ENCODE results near the gene DHRS9.

DHRS9 gene

DNA sequence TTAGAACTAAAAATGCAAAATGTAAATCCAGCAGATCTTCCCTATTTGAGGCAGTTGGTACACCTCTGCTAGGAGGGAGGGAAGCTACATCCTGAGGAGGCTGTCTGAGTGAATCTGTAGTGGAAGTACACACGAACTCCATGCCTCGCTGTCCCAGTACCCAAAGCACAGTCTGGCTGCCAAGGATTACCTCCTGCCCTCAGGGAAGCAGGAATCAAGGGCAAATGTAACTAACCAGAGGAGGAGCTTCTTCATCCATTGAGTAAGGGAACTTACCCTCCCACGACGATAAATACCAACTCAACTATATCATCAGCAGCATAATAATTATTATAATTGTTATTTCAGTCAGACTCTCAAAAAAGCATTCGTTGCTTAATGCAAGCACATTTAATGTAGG is 2.1 kb downstream of the DHRS9 start:
- Histone ChIP-seq H3K9me3 (no peaks in the 10 kb centered on the region), H3K4me3 (ENCODE audit: low read depth, low read length) (no peak overlapping the region), H3K27me3 (no peaks in the 10 kb centered on the region), H3K36me3 (no peaks in the 10 kb centered on the region), H3K4me1 (no peaks in the 10 kb centered on the region)
- DNase-seq = no peak
- TF ChIP-seq, protein P1, sequence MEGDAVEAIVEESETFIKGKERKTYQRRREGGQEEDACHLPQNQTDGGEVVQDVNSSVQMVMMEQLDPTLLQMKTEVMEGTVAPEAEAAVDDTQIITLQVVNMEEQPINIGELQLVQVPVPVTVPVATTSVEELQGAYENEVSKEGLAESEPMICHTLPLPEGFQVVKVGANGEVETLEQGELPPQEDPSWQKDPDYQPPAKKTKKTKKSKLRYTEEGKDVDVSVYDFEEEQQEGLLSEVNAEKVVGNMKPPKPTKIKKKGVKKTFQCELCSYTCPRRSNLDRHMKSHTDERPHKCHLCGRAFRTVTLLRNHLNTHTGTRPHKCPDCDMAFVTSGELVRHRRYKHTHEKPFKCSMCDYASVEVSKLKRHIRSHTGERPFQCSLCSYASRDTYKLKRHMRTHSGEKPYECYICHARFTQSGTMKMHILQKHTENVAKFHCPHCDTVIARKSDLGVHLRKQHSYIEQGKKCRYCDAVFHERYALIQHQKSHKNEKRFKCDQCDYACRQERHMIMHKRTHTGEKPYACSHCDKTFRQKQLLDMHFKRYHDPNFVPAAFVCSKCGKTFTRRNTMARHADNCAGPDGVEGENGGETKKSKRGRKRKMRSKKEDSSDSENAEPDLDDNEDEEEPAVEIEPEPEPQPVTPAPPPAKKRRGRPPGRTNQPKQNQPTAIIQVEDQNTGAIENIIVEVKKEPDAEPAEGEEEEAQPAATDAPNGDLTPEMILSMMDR (IDR thresholded peaks at IDR 0.05; ENCODE audit: low read depth, low read length) = no peak

DNA sequence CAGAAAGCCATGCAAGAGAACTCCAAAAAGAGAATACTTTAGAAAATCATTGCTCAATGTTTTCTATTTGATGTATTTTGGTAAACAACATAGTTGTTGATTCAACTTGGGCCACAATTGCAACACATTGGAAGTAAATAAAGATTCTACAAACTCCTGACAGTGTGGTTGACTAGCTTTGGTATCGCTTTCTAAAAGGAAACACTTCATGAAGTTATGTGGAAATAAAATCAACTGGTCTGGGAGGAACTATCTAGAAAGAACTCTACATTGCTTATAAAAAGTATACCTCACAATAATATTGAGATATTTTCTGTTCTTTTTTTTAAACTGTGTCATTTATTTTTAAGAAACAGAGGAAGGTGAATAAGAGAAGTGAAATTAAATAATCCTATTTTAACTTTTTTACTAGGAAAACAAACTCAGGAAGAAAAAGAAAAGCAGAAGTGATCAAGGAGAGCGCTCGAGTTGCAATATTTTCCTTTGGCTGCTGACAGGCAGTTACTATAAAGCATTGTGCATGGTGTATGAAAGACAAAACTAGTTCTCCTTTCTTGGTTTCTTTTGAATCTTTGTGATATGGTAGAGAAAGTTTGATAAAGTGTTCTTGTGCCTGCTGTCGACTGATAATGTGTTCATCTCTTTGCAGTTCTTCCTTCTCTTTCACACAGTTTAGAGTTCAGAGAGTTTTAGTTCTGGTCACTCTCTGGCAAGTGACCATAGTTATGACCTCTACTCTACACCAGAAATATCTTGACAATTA is 3.0 kb downstream of the DHRS9 start:
- Histone ChIP-seq H3K27me3 (no peaks in the 10 kb centered on the region), H3K4me3 (ENCODE audit: low read depth, low read length) (no peak overlapping the region), H3K36me3 (no peaks in the 10 kb centered on the region), H3K9me3 (no peaks in the 10 kb centered on the region), H3K4me1 (no peaks in the 10 kb centered on the region)
- no peak for DNase-seq
- TF ChIP-seq, protein P1 (IDR thresholded peaks at IDR 0.05; ENCODE audit: low read depth, low read length) = no peak

DNA sequence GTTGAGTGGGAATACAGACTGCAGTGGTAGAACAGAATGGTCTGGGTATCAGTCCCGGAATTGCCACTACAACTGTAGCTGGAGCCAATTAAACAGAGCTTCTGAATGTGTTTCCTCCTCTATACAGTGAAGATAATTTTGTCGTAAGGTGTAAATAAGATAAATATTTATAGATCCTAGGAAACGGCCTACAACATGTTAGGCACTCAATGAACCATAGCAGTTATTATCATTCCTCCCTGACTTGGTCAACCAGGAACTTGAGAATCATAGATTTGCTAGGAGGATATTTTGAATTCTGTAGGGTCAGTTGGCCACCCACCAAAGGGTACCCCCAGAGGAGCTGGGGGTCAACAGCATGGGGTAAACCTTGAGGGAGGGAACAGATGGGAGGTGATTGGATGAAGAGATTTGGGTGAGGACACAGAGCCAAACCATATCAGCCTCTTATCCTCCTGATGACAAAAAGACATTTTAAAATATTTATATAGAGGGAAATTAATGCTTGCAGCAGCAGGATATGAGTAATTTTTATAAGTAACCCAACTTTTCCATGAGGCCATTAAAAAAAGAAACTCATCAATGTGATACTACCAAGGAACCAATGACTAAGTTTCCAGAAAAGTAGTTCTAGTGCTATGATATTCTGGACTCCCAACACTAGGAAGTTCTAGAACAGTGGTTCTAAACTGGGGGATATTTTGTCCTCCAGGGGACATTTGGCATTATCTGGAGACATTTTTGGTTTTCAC is 4.0 kb downstream of the DHRS9 start:
- no peaks in the 10 kb centered on the region for H3K4me1 ChIP-seq
- no peak overlapping the region for H3K4me3 ChIP-seq (ENCODE audit: low read depth, low read length)
- TF ChIP-seq, protein P1 (IDR thresholded peaks at IDR 0.05; ENCODE audit: low read depth, low read length) = no peak
- no peak for DNase-seq
- no peaks in the 10 kb centered on the region for H3K27me3 ChIP-seq
- no peaks in the 10 kb centered on the region for H3K36me3 ChIP-seq
- no peaks in the 10 kb centered on the region for H3K9me3 ChIP-seq

DNA sequence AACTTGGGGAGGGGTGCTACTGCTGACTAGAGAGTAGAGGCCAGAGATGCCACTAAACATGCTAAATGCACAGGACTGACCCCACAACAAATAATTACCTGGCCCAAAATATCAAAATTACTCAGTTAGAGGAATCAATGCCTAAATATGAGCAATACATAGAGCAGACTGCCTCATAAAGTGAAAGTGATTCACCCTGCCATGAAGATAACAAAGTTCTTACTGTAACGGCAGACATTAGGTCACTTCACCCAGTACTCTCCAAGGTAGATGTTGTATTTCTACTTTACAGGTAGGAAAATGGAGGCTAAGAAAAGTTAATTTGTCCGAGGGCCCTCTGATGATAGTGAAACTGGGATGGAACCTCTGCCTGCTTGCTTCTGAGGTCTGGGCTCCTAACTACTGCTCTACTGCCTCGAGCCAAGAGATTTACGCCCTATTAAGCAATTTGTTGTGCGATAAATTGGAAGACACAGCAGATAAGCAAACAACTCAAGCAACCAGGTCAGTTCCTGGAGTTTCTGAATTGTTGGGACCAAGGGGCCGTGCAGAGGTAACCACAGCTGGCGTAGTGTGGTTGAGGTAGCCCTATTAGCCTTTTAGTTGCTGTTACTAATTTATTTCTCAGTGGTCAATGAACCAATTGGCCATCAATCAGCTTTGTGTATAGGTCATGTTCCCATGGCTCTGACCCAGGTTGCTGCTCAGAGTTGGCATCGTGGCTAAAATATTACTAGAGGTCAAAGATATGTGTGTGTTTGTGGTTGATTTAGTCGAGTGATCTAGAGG is 4.8 kb downstream of the DHRS9 start:
- Histone ChIP-seq H3K4me1 (no peaks in the 10 kb centered on the region), H3K36me3 (no peaks in the 10 kb centered on the region), H3K27me3 (no peaks in the 10 kb centered on the region), H3K9me3 (no peaks in the 10 kb centered on the region), H3K4me3 (ENCODE audit: low read depth, low read length) (no peak overlapping the region)
- TF ChIP-seq, protein P1 (IDR thresholded peaks at IDR 0.05; ENCODE audit: low read depth, low read length) = no peak
- DNase-seq = no peak

DNA sequence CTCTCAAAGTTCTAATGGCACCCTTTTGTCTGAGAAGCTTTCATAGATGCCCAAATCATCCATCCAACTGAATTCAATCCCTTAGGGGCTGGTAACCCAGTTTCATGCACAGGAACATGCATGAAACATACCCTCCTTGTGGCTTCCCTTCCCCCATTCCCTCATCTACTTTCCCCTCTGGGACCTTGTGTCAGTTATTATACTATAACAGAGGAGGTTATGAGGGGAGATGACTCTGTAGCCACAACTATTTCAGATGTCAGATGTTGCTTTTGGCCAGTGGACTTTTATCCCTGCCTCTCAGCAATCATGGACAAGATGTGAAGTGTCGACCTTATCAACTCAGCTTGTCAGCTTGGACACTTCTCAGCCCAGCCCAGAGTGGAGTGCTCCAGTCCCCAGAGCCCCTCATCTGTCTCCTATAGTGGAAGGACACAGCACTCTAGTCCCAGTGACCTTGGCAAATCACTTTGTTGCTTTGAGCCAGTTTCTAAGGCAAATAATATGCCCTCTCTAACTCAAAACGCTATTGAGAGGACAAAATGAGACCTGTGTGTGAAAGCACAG is 8.4 kb downstream of the DHRS9 start:
- H3K4me1 ChIP-seq = no peaks in the 10 kb centered on the region
- TF ChIP-seq, protein P1 (IDR thresholded peaks at IDR 0.05; ENCODE audit: low read depth, low read length) = no peak
- DNase-seq = no peak

More for the DNA sequence above, 8.4 kb downstream of the DHRS9 start:
- no peak overlapping the region for H3K4me3 ChIP-seq (ENCODE audit: low read depth, low read length)
- no peaks in the 10 kb centered on the region for H3K27me3 ChIP-seq
- no peaks in the 10 kb centered on the region for H3K9me3 ChIP-seq
- H3K36me3 ChIP-seq = no peaks in the 10 kb centered on the region
